Lung (tissue), 12 donors: Measurements from ENCODE around the gene PSMA6. TPM values are rescaled to one million over a fixed set of nuclear protein-coding genes. Genes with fewer than 3 reads are reported as not detected.
"Not testable (repeated sequence)": the region's sequence is repeated elsewhere in the genome, so short reads cannot be mapped to it uniquely, and the experiment has no call there.

Experiments
- ATAC-seq: fragments of 200-7000 bp; cut with Tn5 transposase; one replicate; pipeline ENCODE4 v1.9.1; 2020; ENCODE audit warnings: moderate number of reproducible peaks; ENCODE audit not compliant: insufficient read depth, low FRiP score
- DNase-seq, 3 donors: peaks; one replicate each; pipeline ENCODE4 v3.0.0-alpha.2; 2013 to 2017
- H3K27ac ChIP-seq, 2 donors: one replicate each; pipeline ENCODE4 v1.5.1; 2013; ENCODE audit warnings: mild to moderate bottlenecking in 2 of 2, moderate library complexity in 2 of 2, control low read depth in 1 of 2, inconsistent platforms in 1 of 2, low read depth in 1 of 2, low read length in 1 of 2
- H3K27me3 ChIP-seq, 3 donors: one replicate each; pipeline ENCODE4 v1.5.1; 2013; ENCODE audit warnings: low read length in 2 of 3; ENCODE audit not compliant: control insufficient read depth in 3 of 3, insufficient read depth in 3 of 3
- H3K36me3 ChIP-seq, 4 donors: one replicate each; pipeline ENCODE4 v1.5.1; 2013; ENCODE audit warnings: low read length in 4 of 4, mild to moderate bottlenecking in 1 of 4, moderate library complexity in 1 of 4; ENCODE audit not compliant: control insufficient read depth in 4 of 4, insufficient read depth in 4 of 4
- H3K4me1 ChIP-seq, 5 donors: one replicate each; pipeline ENCODE4 v1.5.1; 2013; ENCODE audit warnings: low read length in 5 of 5, mild to moderate bottlenecking in 2 of 5, moderate library complexity in 1 of 5; ENCODE audit not compliant: control insufficient read depth in 5 of 5, insufficient read depth in 5 of 5
- H3K4me3 ChIP-seq: one replicate; pipeline ENCODE4 v1.5.1; 2013; ENCODE audit warnings: mild to moderate bottlenecking, control low read depth, moderate library complexity
- H3K9ac ChIP-seq, 2 donors: one replicate each; pipeline ENCODE4 v1.5.1; 2013; ENCODE audit warnings: low read length in 2 of 2, control low read depth in 1 of 2; ENCODE audit not compliant: insufficient read depth in 1 of 2
- H3K9me3 ChIP-seq, 4 donors: one replicate each; pipeline ENCODE4 v1.5.1; 2013; ENCODE audit warnings: low read length in 3 of 4, mild to moderate bottlenecking in 1 of 4, moderate library complexity in 1 of 4; ENCODE audit not compliant: control insufficient read depth in 4 of 4, insufficient read depth in 3 of 4
- CTCF ChIP-seq: IDR thresholded peaks from 2 replicates; pipeline ENCODE4 v1.5.1; 2012; ENCODE audit warnings: mild to moderate bottlenecking; ENCODE audit errors: control extremely low read depth, extremely low read depth
- WGBS, 2 donors: extraction: QIAGEN DNeasy Blood & Tissue Kit; methylation state at CpG; one replicate each; pipeline ENCODE4 v1.1.7; 2013; 5-methylcytosine and 5-hydroxymethylcytosine counted together
- polyA plus RNA-seq, 2 donors: library from polyadenylated mRNA; stranded (reverse); fragments of 200-250 nt; gene quantifications; one replicate each; pipeline ENCODE4 v1.2.1, GENCODE V29; 2013
- total RNA-seq, 2 donors: library from RNA; depleted of rRNA in 1 of 2; stranded (reverse); fragments of >200 nt in 1 of 2; gene quantifications; one replicate each; pipeline ENCODE4 v1.2.1, GENCODE V29; 2014 to 2021
- donor health status: control.
- donor health status: control.
- donor health status: Bipolar disorder and iron deficiency.
- donor health status: healthy.
- donor health status: DM: yes; HTN: yes; CAD: no.

PSMA6 gene
- total and polyA plus RNA-seq, 4 donors = 119 to 351 (median 212) TPM

GRCh38 chr14:35299708-35300107 is 7.5 kb downstream of the PSMA6 start:
- no peak overlapping the region for H3K27ac ChIP-seq
- H3K4me3 ChIP-seq = no peak overlapping the region
- no peak overlapping the region for H3K9ac ChIP-seq
- DNase-seq (no peak), ATAC-seq (no peak)
- H3K36me3 ChIP-seq = no peaks in the 10 kb centered on the region
- H3K27me3 ChIP-seq = no peaks in the 10 kb centered on the region
- H3K4me1 ChIP-seq = peaks cover 0 to 22% (median under 1%) of the 10 kb centered on the region in 5 donors
- no peaks in the 10 kb centered on the region for H3K9me3 ChIP-seq
- WGBS, 2 donors = 25 to 43% methylated on average over 1 of the region's 1 CpG
- no peak for TF ChIP-seq CTCF

GRCh38 chr14:35300228-35300627 is 8.0 kb downstream of the PSMA6 start:
- Histone ChIP-seq H3K4me1 (peaks cover 0 to 19% (median 0%) of the 10 kb centered on the region in 5 donors), H3K9me3 (no peaks in the 10 kb centered on the region), H3K27ac (no peak overlapping the region), H3K9ac (peak overlapping the region in 1 of 2 donors; percentile 32), H3K27me3 (no peaks in the 10 kb centered on the region), H3K36me3 (no peaks in the 10 kb centered on the region), H3K4me3 (no peak overlapping the region)
- 85 to 89% methylated on average over 3 of the region's 3 CpGs for WGBS, 2 donors
- DNase-seq (no peak), ATAC-seq (no peak)
- TF ChIP-seq CTCF = no peak

- not testable (repeated sequence) for DNase-seq, H3K9me3 ChIP-seq, H3K4me3 ChIP-seq, ATAC-seq, H3K27me3 ChIP-seq, H3K36me3 ChIP-seq, H3K9ac ChIP-seq
- Histone ChIP-seq H3K27ac (peak overlapping the region in 1 of 2 donors; percentile 16), H3K4me1 (peaks cover 0 to 19% (median 0%) of the 10 kb centered on the region in 5 donors)
- 44 to 69% methylated on average over 4 of the region's 4 CpGs for WGBS, 2 donors
Observed at GRCh38 chr14:35301334-35301733, 9.2 kb downstream of the PSMA6 start.

GRCh38 chr14:35301735-35302528 is 9.8 kb downstream of the PSMA6 start:
- TF ChIP-seq CTCF = no peak
- no peaks in the 10 kb centered on the region for H3K36me3 ChIP-seq
- no peak for ATAC-seq
- H3K4me1 ChIP-seq = peaks cover 0 to 19% (median 0%) of the 10 kb centered on the region in 5 donors
- H3K4me3 ChIP-seq = no peak overlapping the region
- no peaks in the 10 kb centered on the region for H3K9me3 ChIP-seq
- H3K27me3 ChIP-seq = no peaks in the 10 kb centered on the region
- no peak overlapping the region for H3K27ac ChIP-seq
- no peak for DNase-seq
- 98 to 100% methylated on average over 1 of the region's 1 CpG for WGBS, 2 donors
- no peak overlapping the region for H3K9ac ChIP-seq
